GM19463 (cell line): ENCODE data around the gene ZBTB5.
"Not testable (repeated sequence)": the region's sequence is repeated elsewhere in the genome, so short reads cannot be mapped to it uniquely, and the experiment has no call there.

ENCODE experiments used
- ATAC-seq: cut with Tn5 transposase; IDR thresholded peaks from one replicate; pipeline ENCODE4 v1.9.1; 2021; ENCODE audit warnings: mild to moderate bottlenecking, moderate library complexity; ENCODE audit not compliant: unreplicated experiment

Gene ZBTB5

DNA sequence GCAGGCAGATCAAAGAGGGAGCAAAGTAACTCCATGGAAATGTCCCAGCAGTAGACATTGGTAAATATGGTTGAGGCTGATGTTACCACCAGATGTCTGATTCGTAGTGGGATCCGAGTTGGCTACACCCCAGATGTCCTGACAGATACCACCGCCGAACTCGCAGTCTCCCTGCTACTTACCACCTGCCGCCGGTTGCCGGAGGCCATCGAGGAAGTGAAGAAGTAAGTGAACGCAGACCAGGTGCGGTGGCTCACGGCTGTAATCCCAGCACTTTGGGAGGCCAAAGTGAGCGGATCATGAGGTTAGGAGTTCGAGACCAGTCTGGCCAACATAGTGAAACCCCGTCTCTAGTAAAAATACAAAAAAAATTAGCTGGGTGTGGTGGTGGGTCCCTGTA lies 38.8 kb downstream of the ZBTB5 start:
- not testable (repeated sequence) for ATAC-seq

DNA sequence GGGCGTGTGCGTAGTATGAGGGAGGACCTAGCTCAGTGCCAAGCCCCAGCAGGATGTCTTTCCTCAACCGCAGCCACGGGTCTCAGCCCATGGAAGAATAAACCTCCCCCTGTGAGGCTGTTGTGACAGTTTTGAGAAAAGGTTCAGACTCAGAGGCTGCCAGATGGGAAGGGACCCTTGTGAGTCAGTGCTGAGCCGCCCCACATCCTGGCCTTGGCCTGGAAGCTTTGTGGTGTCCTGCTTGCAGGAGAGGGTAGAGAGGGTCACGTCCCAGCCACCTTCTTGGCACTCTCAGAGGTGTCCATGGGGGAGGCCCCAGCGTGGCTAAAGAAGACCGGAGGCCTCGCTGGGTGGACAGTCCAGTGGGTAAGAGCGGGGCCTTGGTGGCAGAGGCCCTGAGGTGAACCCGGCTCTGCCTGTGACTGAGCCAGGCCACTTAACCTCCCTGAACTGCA lies 39.9 kb downstream of the ZBTB5 start:
- no peak for ATAC-seq

DNA sequence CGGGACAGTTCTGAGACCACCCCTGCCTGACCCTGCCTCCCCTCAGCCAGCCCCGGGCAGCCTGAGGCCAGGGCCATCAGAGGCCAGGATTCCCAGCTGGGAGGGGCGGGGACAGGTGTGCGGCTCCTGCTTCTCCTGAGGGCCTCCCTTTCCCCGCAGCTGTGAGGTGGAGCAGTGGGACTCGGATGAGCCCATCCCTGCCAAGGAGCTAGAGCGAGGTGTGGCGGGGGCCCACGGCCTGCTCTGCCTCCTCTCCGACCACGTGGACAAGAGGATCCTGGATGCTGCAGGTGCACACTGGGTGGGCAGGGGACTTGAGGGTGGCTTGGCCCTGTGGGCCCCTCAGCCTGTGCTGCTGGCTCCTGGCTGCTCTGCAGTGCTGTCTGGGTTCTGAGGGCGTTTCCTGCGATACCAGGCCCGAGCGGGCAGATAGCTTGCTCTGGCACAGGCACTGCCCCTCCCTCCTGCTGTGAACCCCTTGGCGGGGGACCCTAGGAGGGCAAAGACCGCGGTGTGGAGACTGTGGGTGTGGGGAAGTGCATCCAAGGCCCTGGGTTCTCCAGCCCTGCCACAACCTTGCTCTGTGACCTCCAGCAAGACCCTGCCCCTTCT lies 40.5 kb downstream of the ZBTB5 start:
- ATAC-seq = no peak

DNA sequence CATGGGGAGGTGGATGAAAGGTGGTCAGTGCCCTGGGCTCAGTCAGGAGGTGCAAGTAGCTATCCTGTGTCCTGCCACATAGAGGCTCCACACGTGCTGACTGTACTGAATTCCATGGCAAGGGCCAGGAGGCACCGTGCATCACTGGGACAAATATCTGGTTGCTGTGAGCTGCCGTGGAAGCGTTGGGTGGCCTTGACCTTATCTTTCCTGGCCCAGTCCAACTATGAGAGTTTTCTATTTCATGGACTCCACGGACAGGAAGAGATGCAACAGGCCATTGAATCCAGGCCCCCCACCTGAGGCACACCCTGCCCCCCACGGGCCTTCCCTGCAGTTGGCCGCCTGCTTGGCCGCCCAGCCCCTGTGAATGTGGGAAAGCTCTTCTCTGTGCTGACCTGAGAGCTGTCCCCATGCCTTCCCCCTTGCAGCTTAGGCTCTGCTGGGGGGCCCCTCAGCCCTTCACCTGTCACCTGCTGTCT lies 41.0 kb downstream of the ZBTB5 start:
- ATAC-seq = no peak

DNA sequence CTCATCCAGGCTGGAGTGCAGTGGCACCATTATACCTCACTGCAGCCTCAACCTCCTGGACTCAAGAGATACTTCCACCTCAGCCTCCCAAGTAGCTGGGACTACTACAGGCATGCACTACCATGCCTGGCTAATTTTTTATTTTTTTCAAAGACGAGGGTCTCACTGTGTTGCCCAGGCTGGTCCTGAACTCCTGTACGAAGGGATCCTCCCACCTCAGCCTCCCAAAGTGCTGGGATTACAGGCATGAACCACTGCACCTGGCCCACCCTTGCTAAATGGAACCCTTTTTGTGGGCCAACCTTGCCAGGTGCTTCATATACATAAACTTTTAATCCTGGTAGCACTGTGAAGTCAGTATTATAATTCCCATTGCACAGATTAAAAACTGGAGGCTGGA lies 41.7 kb downstream of the ZBTB5 start:
- no peak for ATAC-seq

DNA sequence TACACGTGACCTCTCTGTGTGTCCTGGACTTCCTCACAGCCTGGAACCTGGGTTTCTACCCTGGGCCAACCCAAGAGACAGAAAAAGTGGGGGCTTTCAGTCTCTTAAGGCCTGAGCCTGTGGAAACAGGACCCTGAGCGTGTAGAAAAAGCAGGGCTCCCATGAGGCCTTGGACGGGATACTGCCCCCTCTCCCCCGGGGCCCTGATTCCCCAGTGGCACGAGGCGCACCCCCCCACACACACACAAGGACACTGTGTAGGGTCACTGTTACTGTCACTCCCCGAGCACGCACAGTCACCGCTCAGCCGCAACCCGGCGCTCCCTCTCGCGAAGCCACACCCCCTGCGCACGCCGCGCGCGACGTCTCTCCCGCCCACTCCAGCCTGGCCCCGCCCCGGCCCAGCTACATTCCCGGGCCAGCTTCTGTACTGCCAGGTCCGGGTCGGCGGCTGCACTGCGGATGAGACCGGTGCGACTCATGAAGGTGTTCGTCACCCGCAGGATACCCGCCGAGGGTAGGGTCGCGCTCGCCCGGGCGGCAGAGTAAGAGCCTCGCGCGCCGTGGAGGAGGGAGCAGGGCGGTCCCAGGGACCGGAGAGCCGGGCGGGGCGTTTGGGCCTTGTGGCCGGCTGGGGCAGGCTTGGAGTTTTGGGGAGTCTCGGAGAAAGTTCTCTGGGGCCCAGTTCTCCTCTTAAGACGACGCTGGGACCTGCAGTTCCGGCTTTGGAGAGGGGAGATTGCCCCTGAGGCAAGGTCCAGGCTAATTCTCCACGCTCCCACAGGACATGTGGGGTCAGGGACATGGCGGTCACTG lies 42.8 kb downstream of the ZBTB5 start, which contains the start of gene GRHPR:
Gene GRHPR (plus strand): TSS at position 408 of the 816 bp plus-strand sequence. CDS start 55 bp downstream, at position 463.
- ATAC-seq = peak; percentile 91

DNA sequence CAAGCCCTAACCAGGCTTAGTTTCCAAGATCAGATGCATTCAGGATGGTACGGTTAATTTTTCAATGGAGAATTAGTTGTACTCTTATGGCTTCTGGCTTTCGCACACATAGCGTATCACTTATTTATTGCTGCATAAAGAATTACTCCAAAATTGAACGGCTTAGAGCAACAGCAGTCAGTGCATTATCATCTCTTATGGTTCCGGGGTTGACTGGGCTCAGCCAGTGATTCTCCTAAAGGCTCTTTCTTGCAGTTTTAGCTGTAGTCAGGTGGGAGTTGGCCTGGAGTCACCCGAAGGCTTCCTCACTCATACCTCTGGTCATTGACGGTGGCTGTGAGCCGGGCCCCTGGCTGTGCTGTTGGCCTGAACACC lies 43.3 kb downstream of the ZBTB5 start:
- no peak for ATAC-seq

DNA sequence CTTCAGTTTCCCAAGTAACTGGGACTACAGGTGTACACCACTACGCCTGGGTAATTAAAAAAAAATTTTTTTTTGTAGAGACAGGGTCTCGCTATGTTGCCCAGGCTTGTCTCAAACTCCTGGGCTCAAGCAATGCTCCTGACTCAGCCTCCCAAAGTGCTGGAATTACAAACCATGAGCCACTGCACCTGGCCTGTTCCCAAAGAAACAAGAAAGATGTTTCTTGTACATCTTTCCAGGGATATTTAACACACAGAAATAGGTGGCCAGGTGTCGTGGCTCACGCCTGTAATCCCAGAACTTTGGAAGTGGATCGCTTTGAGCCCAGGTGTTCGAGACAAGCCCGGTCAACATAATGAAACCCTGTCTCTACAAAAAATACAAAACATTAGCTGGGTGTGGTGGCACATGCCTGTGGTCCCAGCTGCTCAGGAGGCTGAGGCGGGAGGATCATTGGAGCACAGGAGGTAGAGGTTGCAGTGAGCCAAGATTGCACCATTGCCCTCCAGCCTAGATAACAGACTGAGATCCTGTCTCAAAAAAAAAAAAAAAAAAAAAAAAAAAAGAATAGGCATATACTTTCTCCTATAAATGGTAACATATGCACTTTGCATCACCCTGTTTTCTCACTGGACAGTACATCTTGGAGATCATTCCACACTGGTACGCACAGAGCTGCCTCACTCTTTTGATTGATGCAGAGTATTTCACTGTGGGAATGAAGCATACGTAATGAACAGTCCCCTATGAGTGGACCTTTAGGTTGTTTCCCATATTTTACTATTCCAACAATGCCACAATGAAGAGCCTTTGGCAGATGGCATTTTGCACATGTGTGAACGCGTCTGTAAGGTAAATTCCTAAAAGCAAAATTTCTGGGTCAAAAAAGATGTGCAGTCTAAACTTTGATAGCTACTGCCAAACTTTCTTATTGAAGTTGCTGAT lies 44.7 kb downstream of the ZBTB5 start:
- ATAC-seq = no peak

DNA sequence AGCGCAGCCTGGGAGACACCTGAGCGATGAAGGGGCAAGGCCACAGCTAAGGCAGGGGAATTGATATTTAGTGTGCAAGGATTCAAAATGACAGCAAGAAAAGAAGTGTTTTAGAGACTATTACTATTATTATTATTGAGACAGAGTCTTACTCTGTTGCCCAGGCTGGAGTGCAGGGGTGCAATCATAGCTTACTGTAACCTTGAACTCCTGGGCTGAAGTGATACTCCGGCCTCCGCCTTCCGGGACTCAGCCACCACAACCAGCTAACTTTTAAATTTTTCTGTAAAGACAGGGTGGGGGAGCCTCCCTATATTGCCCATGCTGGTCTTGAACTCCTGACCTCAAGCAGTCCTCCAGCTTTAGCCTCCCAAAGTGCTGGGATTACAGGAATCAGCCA lies 46.0 kb downstream of the ZBTB5 start:
- ATAC-seq = no peak

DNA sequence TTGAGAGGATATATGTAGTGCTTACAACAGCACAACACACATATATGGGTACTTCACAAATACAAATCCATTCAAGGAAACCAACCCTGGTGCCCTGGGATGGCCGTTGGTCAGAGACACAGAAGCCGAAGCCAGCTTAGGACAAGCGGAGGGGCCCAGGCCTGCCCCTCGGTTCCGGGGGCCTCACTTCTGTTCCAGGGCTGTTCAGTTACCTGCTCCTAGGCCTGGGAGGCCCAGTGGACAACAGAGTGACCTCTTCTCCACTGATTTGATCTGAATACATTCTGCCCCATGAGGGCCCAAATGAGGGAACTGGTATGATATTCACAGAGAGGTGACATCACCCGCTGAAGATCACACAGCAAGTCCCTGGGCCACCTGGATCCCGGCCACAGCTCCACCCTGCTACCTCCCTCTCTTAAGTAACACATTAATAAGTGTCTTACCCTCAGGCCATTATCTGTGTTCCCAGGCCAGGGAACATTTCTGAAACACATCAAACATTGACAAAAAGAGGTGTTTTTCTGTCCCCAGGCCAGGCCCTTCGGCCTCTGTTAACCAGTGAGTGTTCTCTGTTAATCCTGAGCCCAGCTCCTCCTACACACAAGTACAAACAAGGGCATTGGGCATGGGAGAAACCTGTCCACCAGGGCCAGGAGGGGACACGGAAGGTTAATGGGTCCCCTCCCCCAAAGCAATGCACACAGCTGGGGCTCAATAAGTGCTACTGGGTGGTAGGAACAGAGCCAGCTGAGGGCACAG lies 47.2 kb downstream of the ZBTB5 start:
- ATAC-seq = peak; percentile 27

DNA sequence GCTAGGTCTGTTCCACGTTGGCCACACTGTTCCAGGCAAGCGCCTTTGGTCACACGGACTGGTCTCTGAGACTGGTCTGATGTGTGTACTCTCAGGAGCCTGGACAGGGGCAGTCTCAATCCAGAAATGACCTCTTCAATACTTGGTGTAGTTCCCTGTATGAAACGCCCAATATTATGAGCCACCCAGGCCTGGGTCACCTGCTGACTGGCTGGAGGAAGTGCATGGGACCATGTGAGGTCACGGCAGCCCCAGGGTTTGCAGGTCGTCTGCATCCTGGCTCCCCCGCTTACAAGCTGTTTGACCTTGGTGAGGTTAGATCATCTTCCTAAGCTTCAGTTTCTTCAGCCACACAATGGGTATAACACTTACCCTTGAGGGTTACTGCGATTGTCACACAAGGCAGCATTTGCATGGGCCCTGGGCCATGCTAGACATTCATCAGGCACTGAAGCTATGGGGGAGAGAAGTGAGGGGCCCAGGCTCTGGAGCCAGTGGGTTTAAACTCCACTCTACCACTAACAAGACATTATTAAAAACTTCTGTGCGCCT lies 47.9 kb downstream of the ZBTB5 start:
- no peak for ATAC-seq

DNA sequence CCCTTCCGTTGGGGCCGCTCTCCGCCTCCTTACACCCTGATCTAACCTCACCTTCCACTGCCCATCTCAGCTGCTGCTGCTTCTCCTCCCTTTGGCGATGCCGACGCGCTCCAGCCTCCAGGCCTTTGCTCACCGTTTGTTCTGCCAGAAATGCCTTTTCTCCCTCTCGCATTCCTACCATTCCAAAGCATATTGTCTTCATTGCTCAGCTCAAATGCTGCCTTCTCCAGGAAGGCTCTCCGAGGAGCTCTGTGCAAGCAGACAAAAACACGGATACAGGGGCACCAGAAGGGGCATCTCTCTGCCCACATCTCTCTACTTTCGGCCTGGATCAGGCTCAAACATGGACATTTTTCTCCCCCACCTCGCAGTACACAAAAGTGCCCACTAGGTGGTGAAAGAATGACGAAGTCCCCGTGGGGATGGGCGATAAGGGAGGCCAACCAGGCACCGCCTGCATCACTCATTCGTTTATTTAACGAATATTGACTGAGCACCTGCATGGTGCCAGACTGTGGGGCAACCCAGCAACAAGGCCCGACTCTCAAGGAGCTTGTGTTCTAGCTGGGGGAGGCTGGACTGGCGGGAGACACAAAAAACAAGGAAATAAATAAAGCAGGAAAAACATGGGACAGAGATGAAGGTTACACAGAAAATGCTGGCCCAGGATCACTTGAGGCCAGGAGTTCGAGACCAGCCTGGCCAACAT lies 50.1 kb downstream of the ZBTB5 start:
- ATAC-seq = no peak

DNA sequence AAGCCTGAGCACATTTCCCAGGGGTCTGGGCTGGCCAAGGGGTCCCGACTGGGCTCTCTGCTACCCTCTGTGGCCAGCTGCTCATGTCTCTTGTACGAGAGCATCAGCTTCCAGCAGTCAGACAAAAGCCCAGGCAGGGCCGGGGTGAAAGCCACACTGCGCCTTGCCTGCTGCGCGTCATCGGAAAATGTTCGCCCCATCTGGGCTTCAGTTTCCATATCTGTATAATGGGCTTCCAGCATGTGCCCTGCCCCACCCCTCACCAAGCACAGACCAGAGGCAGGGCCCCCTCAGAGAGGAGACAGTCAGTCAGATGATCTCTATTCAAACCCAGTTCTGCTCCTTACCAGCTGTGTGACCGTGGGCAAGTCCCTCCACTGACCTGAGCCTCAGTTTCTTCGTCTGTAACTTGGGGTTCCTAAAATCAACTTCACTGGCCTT lies 50.7 kb downstream of the ZBTB5 start:
- no peak for ATAC-seq

DNA sequence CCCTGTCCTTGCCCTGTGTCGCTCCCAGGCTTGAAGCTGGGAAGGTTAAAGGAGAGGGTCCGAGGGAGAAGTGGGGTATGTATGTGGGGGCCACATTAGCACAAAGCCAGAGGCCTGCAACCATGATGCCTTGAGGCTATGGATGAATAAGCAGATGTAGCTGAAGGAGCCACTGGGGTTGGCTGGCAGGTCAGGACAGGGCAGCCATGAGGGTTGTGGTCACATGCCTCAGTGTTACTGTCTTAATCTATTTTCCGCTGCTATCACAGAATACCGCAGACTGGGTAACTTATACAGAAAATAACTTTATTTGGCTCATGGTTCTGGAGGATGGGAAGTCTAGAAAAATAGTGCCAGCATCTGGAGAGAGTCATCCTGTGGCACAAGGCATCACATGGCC lies 51.9 kb downstream of the ZBTB5 start:
- no peak for ATAC-seq

DNA sequence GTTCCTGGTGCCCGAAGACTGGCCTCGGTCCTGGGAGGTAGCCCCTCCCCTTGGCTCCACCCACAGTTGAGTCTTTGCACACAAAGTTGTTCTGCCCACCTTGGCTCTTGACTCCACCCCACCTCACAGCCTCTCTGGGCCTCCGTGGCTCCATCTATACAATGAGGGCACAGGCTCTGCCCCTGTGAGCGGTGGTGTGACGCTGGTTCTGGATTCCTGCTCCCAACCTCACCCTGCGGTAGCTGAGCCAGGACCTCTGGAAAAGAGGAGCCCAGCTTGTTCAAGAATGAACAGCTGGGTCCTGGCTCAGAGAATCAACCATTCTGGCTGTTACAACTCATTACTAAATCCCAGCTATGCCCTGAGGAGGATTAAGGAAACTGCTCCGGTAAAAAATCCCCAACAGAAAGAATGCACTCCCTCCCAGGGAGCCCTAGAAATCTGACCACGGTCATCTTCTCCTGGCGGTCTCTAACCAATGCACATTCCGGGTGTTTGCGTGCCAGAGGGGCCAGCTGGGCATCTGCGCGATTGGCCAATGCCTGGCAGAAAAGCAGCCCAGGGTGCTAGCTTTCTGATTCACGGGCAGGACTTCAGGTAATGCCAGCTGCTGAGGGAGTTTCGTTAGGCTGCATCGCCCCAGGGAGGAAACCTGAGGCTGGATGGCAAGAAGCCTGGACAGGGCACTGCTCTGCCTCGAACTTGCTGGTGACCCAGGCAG lies 52.7 kb downstream of the ZBTB5 start:
- ATAC-seq = no peak

DNA sequence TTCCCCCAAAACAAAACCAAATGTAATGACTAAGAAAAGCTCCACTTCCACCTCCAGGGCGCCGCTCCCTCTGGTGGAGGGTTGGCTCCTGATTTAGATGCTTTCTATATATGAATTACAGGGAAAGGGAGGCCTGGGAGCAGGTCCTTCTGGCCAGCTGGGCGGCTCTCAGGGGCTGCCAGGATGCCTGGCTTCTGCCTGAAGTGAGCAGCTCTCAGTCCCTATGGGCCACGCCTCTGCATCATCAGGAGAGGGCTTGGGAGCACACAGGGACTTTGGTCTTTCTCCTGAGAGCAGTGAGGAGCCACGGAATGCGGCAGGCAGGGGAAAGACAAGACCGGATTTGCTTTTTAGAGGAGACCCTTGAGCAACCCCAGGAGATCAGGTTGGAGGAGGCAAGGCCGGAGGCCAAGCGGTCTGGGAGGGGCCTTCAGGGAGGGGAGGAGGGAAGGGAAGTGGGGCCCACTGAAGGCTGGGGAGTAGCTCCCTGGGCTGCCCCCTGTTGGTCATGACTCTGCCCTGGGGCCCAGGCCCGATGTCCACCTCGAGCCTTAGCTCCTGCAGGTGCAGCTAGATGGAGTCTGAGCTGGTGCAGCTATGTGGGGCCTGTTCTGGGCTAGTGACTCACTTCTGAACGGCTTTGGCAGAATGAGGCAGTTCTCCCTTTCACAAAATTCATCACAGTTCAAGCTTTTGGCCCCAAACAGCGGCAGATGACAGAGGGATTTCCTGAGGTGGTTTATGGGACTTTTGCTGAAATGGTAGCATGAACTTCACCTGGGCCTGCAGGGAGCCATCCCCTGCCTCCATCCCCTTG lies 54.1 kb downstream of the ZBTB5 start:
- ATAC-seq = peak; percentile 25

DNA sequence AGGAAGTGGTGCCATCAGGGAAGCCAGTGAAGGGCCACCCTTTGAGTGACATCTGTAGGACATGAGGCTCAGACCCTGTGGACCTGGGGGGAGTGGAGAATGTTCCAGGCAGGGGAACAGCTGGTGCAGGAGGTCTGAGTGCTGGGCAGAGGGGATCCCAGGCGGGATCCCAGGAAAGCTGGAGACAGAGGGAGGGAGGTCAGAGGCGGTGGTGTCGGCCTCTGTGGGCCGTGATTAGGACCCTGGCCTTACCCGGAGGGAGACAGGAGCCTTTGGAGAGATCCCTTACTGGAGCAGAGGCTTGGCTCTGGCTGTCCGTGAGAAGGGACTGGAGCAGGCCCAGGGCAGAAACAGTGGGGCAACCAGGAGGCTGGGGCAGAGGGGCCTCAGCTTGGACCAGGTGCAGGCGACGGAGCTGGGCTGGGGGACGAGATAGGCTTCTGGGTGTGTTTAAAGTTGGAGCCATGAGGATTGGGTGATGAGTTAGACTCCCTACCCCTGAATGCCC lies 54.8 kb downstream of the ZBTB5 start:
- no peak for ATAC-seq
